Measurements from ENCODE around the gene SV2C.

DNA sequence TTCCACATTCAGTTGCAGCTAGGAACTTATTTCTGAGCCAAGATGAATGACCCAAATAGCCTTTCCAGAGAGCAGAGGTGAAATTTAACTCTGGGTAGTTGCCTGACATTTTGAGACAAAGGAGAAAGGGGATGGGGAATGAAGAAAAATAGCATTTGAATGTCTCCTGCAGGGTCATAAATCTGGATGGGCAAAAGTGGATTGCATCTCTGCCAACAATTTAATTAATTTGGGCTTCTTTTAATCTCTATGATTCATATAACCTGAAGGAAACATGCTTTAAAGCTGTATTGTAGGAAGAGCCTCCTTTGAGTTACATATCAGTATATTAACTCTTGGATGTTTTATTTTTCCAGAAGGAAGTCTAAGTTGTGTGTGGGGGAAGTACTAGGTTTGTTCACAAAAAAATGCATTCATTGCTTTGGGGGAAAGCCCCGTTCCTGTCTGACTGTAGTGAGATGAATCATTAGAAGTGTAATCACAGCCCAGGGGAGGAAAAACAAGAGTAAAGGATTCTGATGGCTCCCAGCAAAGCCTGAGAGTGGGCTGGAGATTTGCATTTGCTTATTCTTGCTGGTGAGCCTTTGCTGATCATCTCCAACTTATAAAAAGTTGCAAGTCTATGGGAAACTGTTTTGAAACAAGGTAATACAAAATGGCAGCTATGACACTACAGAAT is 186.9 kb downstream of the SV2C start:
- TF ChIP-seq, protein P1, sequence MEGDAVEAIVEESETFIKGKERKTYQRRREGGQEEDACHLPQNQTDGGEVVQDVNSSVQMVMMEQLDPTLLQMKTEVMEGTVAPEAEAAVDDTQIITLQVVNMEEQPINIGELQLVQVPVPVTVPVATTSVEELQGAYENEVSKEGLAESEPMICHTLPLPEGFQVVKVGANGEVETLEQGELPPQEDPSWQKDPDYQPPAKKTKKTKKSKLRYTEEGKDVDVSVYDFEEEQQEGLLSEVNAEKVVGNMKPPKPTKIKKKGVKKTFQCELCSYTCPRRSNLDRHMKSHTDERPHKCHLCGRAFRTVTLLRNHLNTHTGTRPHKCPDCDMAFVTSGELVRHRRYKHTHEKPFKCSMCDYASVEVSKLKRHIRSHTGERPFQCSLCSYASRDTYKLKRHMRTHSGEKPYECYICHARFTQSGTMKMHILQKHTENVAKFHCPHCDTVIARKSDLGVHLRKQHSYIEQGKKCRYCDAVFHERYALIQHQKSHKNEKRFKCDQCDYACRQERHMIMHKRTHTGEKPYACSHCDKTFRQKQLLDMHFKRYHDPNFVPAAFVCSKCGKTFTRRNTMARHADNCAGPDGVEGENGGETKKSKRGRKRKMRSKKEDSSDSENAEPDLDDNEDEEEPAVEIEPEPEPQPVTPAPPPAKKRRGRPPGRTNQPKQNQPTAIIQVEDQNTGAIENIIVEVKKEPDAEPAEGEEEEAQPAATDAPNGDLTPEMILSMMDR (conservative IDR thresholded peaks at IDR 0.05): no peak
- TF ChIP-seq ZFX (IDR thresholded peaks at IDR 0.05): no peak
